K562 (cell line): ENCODE data around the gene EIF3K. TPM values are rescaled to one million over a fixed set of nuclear protein-coding genes. Genes with fewer than 3 reads are reported as not detected.

Experiments
- ATAC-seq: fragments of 200-7000 bp; cut with Tn5 transposase; 3 replicates; pipeline ENCODE4 v1.9.1; 2020; ENCODE audit warnings: moderate library complexity
- BruUV-seq: library from RNA; stranded (reverse); fragments of 400-500 nt; replicated peaks from 2 replicates; lab custom pipeline; 2021; lab: Mats Ljungman, UMichigan
- CTCF ChIA-PET: fragments of 300-600 bp; formaldehyde crosslinking; extraction: SDS; loops from one replicate; lab custom pipeline; 2021; ENCODE audit warnings: low intra/inter-chr PET ratio; lab: Yijun Ruan, JAX
- POLR2A ChIA-PET: fragments of 300-600, 350-650 bp; sonication (Branson Sonifier 250); formaldehyde crosslinking; extraction: SDS; loops from one replicate; lab custom pipeline; 2021; ENCODE audit warnings: antibody characterized with exemption, inconsistent platforms; lab: Yijun Ruan, JAX
- DNase-seq, 4 experiments: peaks; one replicate each; pipeline versions ENCODE4 v3.0.0 to v3.0.0-alpha.2; 2011 to 2018; ENCODE audit warnings: low spot score in 3 of 4, mixed read lengths in 3 of 4; ENCODE audit errors: extremely low read depth in 1 of 4
- FAIRE-seq: peaks from 2 replicates; lab custom pipeline; 2011; peaks lifted over from hg19 to GRCh38; lab: Jason Lieb, UNC
- H2AFZ ChIP-seq: 2 replicates; pipeline ENCODE4 v1.6.0; 2011; ENCODE audit warnings: low read depth, low read length, control low read depth, inconsistent platforms
- H3K27ac ChIP-seq: fragments of 200-600 bp; 3 replicates; pipeline ENCODE4 v1.8.0; 2011; ENCODE audit warnings: low read depth, mild to moderate bottlenecking, control low read depth, inconsistent platforms, low read length, moderate library complexity, mixed read lengths; ENCODE audit errors: extremely low read depth
- H3K27me3 ChIP-seq, 2 experiments: fragments of 300-600 bp in 1 of 2; 2 replicates in 1 of 2; 3 replicates in 1 of 2; pipeline versions ENCODE4 v1.6.0 to v1.8.0; 2011; ENCODE audit warnings: inconsistent platforms in 2 of 2, low read length in 2 of 2, mild to moderate bottlenecking in 1 of 2, mixed read lengths in 1 of 2, moderate library complexity in 1 of 2; ENCODE audit not compliant: control insufficient read depth in 2 of 2, insufficient read depth in 2 of 2
- H3K36me3 ChIP-seq: fragments of 300-600 bp; 3 replicates; pipeline ENCODE4 v1.8.0; 2011; ENCODE audit warnings: mild to moderate bottlenecking, low read length, inconsistent platforms; ENCODE audit not compliant: control insufficient read depth, insufficient read depth
- H3K4me1 ChIP-seq, 2 experiments: fragments of 200-600 bp in 1 of 2; replicated peaks in 1 of 2; 2 replicates in 1 of 2; 3 replicates in 1 of 2; pipeline versions ENCODE4 v1.5.1 to v1.8.0; 2011; ENCODE audit warnings: inconsistent platforms in 2 of 2, low read length in 2 of 2, mild to moderate bottlenecking in 1 of 2, mixed read lengths in 1 of 2, moderate library complexity in 1 of 2; ENCODE audit not compliant: control insufficient read depth in 2 of 2, insufficient read depth in 2 of 2
- H3K4me2 ChIP-seq: 2 replicates; pipeline ENCODE4 v1.6.1; 2011; ENCODE audit warnings: low read length, control low read depth, inconsistent platforms, mixed read lengths; ENCODE audit not compliant: insufficient read depth
- H3K4me3 ChIP-seq: fragments of 200-600 bp; sonication (generic), shearing (Covaris generic); 2 replicates; pipeline ENCODE4 v1.5.1; 2016; ENCODE audit warnings: control low read depth, inconsistent platforms
- H3K79me2 ChIP-seq: fragments of 200-600 bp; 3 replicates; pipeline ENCODE4 v1.8.0; 2011; ENCODE audit warnings: low read length, inconsistent platforms; ENCODE audit not compliant: control insufficient read depth, insufficient read depth
- H3K9ac ChIP-seq, 2 experiments: 2 replicates each; pipeline versions ENCODE4 v1.6.0 to v1.6.1; 2011; ENCODE audit warnings: low read depth in 2 of 2, low read length in 2 of 2, control low read depth in 1 of 2, inconsistent platforms in 1 of 2, mild to moderate bottlenecking in 1 of 2, mixed read lengths in 1 of 2; ENCODE audit not compliant: insufficient read depth in 1 of 2
- H3K9me1 ChIP-seq: one replicate; pipeline ENCODE4 v1.6.0; 2011; ENCODE audit warnings: inconsistent platforms, mild to moderate bottlenecking, low read length, moderate library complexity; ENCODE audit not compliant: control insufficient read depth, insufficient read depth
- H3K9me3 ChIP-seq: replicated peaks from 2 replicates; pipeline ENCODE4 v1.5.1; 2011; ENCODE audit warnings: low read depth, low read length, inconsistent platforms; ENCODE audit not compliant: control insufficient read depth, insufficient read depth
- H4K20me1 ChIP-seq: replicated peaks from 2 replicates; pipeline ENCODE4 v1.6.1; 2011; ENCODE audit warnings: low read length, inconsistent platforms, mixed read lengths; ENCODE audit not compliant: control insufficient read depth, insufficient read depth
- ATF1 ChIP-seq, 2 experiments: fragments of 450-650 bp in 1 of 2; IDR thresholded peaks; 2 replicates each; pipeline ENCODE4 v1.6.1; 2016; ENCODE audit warnings: missing compliant biosample characterization in 1 of 2, missing genetic modification characterization in 1 of 2
- C11orf30 ChIP-seq: fragments of 450-650 bp; IDR thresholded peaks from 2 replicates; pipeline ENCODE4 v1.6.1; 2016; ENCODE audit warnings: low read depth, mild to moderate bottlenecking
- ERF ChIP-seq: fragments of 450-650 bp; formaldehyde crosslinking; IDR thresholded peaks from 2 replicates; pipeline ENCODE4 v1.4.0; 2020; ENCODE audit warnings: mild to moderate bottlenecking, mixed read lengths
- GABPA ChIP-seq: fragments of 200-800 bp; sonication (Bioruptor generic); conservative IDR thresholded peaks from 2 replicates; pipeline ENCODE4 v1.6.1; 2016; ENCODE audit warnings: low read depth, missing genetic modification characterization, missing compliant biosample characterization
- GMEB1 ChIP-seq: fragments of 250-450 bp; sonication (Bioruptor Pico); IDR thresholded peaks from 2 replicates; pipeline ENCODE4 v1.4.0; 2020; ENCODE audit warnings: mild to moderate bottlenecking
- MEF2A ChIP-seq: IDR thresholded peaks from 2 replicates; pipeline ENCODE4 v1.6.1; 2011; ENCODE audit warnings: low read depth, mild to moderate bottlenecking, low read length, moderate library complexity; ENCODE audit not compliant: control insufficient read depth
- MITF ChIP-seq: IDR thresholded peaks from 2 replicates; pipeline ENCODE4 v1.6.1; 2014; ENCODE audit warnings: antibody characterized with exemption
- MLLT1 ChIP-seq, 2 experiments: fragments of 450-650 bp; IDR thresholded peaks; 2 replicates each; pipeline ENCODE4 v1.6.1; 2016
- NONO ChIP-seq, 2 experiments: fragments of 200-400 bp in 1 of 2; fragments of 450-650 bp in 1 of 2; formaldehyde crosslinking in 1 of 2; IDR thresholded peaks; 2 replicates each; pipeline ENCODE4 v1.6.1; 2017; ENCODE audit warnings: low read depth in 2 of 2, mild to moderate bottlenecking in 2 of 2, moderate library complexity in 2 of 2, low read length in 1 of 2
- NUFIP1 ChIP-seq: fragments of 450-650 bp; IDR thresholded peaks from 2 replicates; pipeline ENCODE4 v1.6.1; 2018; ENCODE audit not compliant: partially characterized antibody
- PHB2 ChIP-seq: fragments of 450-650 bp; IDR thresholded peaks from 2 replicates; pipeline ENCODE4 v1.6.1; 2017; ENCODE audit warnings: low read depth
- SMC3 ChIP-seq: conservative IDR thresholded peaks from 2 replicates; pipeline ENCODE4 v1.6.1; 2011; ENCODE audit warnings: low read depth, low read length, improper control_type of control experiment; ENCODE audit not compliant: insufficient read depth
- SP1 ChIP-seq: sonication (generic); formaldehyde crosslinking; IDR thresholded peaks from 2 replicates; pipeline ENCODE4 v1.8.1; 2022; ENCODE audit warnings: mild to moderate bottlenecking, missing genetic modification reagents
- USF1 ChIP-seq: sonication (generic); formaldehyde crosslinking; IDR thresholded peaks from 2 replicates; pipeline ENCODE4 v1.9.0; 2022; ENCODE audit warnings: mild to moderate bottlenecking, missing genetic modification reagents
- WGBS: fragments of 100-300 bp; shearing (Covaris generic); methylation state at CpG from one replicate; pipeline ENCODE4 v1.1.6; 2016; ENCODE audit warnings: low coverage, mixed read lengths; ENCODE audit not compliant: insufficient coverage; ENCODE audit errors: missing lambda C conversion rate; 5-methylcytosine and 5-hydroxymethylcytosine counted together
- in situ Hi-C: fragments of 300-500 bp; cut with MboI; formaldehyde crosslinking; loops from 4 replicates; pipeline ENCODE4 v1.15.0; 2018; ENCODE audit warnings: inconsistent platforms, mixed read lengths
- intact Hi-C: fragments of 100-400 bp; cut with micrococcal nuclease; formaldehyde crosslinking; loops from 2 replicates; pipeline ENCODE4 v1.14.2; 2022
- polyA plus RNA-seq, 8 experiments: library from polyadenylated mRNA; depleted of rRNA in 4 of 8; stranded (reverse) in 5 of 8; unstranded in 3 of 8; fragments of >200 nt; fragmentation: Nextera tagmentation in 2 of 8; fragmentation: Illumina TruSeq in 1 of 8; extraction: Ambion mirVana in 2 of 8; extraction: Trizol in 1 of 8; gene quantifications; 2 replicates each; pipeline versions ENCODE4 v1.2.1 to v1.2.3, GENCODE V29; 2011 to 2014; ENCODE audit warnings: inconsistent platforms in 1 of 8, missing spikeins in 1 of 8
- total RNA-seq, 7 experiments: library from RNA; depleted of rRNA in 6 of 7; stranded (reverse); fragments of >200 nt in 6 of 7; fragmentation: Illumina TruSeq in 2 of 7; extraction: Trizol in 2 of 7; gene quantifications; 2 replicates each; pipeline versions ENCODE4 v1.2.1 to v1.2.3, GENCODE V29; 2011 to 2021; ENCODE audit warnings: low replicate concordance in 1 of 7

Gene EIF3K
- total and polyA plus RNA-seq, 9 of the 15 experiments (the other 6 are each of a cell fraction or from before 2014, with no cell fraction given) = 387 to 1,827 (median 733) TPM

GRCh38 chr19:38619361-38620174 is 580 bp downstream of the EIF3K start:
- peak; percentile 6 for ATAC-seq
- peak overlapping the region; percentile 83 for H2AFZ ChIP-seq
- POLR2A ChIA-PET = interaction anchor here (0.6 to 1.4 kb wide), 9 partner anchors 9 to 906 kb away, joined by 3 to 13 read pairs (median 5); partner anchors contain the start of gene ACTN4
- H3K9me3 ChIP-seq = no peaks in the 10 kb centered on the region
- BruUV-seq = TSS peak; percentile 65
- peak; percentile 26 for FAIRE-seq
- H3K4me2 ChIP-seq = peak overlapping the region; percentile 99
- H3K4me3 ChIP-seq = peak overlapping the region; percentile 93
- peaks cover 47% of the 10 kb centered on the region for H3K36me3 ChIP-seq
- no peak for DNase-seq
- peak overlapping the region; percentile 98 to 99 for H3K9ac ChIP-seq
- peaks cover 34% of the 10 kb centered on the region for H3K79me2 ChIP-seq
- in situ Hi-C loops = loop anchor here (10.0 kb wide), 1 partner anchor 385 kb away; no protein-coding TSS in a partner anchor
- no peaks in the 10 kb centered on the region for H3K27me3 ChIP-seq
- H3K4me1 ChIP-seq = peaks cover 13 to 23% of the 10 kb centered on the region in 2 experiments; a peak in 4 of 5 replicates
- H3K9me1 ChIP-seq = no peaks in the 10 kb centered on the region
- H4K20me1 ChIP-seq = peaks cover 4% of the 10 kb centered on the region; the same call in 1 of the 2 replicates
- WGBS = 2% methylated on average over 18 of the region's 21 CpGs
- intact Hi-C loops = loop anchor here (2.0 to 5.0 kb wide), 2 partner anchors 62 to 75 kb away; no protein-coding TSS in a partner anchor
- CTCF ChIA-PET = interaction anchor here (0.5 kb wide), 1 partner anchor 110 kb away, joined by 3 read pairs; no protein-coding TSS in a partner anchor
- peak overlapping the region; percentile 94 for H3K27ac ChIP-seq
- TF ChIP-seq ERF (CRISPR knock-in tag) (no peak), SP1 (peak; percentile 38; the same call in 1 of the 2 replicates), MEF2A (no peak), GMEB1 (no peak), ATF1 (CRISPR knock-in tag; IDR thresholded peaks at IDR 0.05) (no peak), ATF1 (tag; IDR thresholded peaks at IDR 0.05) (peak; percentile 61; the same call in 1 of the 2 replicates), NONO (IDR thresholded peaks at IDR 0.05; ENCODE audit: low read depth in 2 of 2, low read length in 1 of 2) (no peak), MITF (no peak), GABPA (tag) (peak; percentile 88), MLLT1 (IDR thresholded peaks at IDR 0.05) (peak in 1 of 2 experiments; percentile 39; a peak in 1 of 4 replicates), C11orf30 (0 out of 2 replicates have a peak, but pooled peaks have one; percentile 19), SMC3 (no peak), NUFIP1 (peak; percentile 16), USF1 (CRISPR knock-in tag) (peak; percentile 24; the same call in 1 of the 2 replicates), PHB2 (0 out of 2 replicates have a peak, but pooled peaks have one; percentile 25)
